Central memory CD4-positive, alpha-beta T cell (primary cell): ENCODE measurements around the gene TUBA3E.
"Not testable (repeated sequence)": the region's sequence is repeated elsewhere in the genome, so short reads cannot be mapped to it uniquely, and the experiment has no call there.

ENCODE experiments used
- DNase-seq: peaks from one replicate; pipeline ENCODE4 v3.0.0; 2022

TUBA3E gene

GRCh38 chr2:130190237-130190636, 8.0 kb downstream of the TUBA3E start:
- no peak for DNase-seq

- not testable (repeated sequence) for DNase-seq
These were observed 9.3 kb downstream of the TUBA3E start for GRCh38 chr2:130188958-130189357.

GRCh38 chr2:130187859-130188792, 10.1 kb downstream of the TUBA3E start:
- not testable (repeated sequence) for DNase-seq

- DNase-seq = no peak
These were observed 11.0 kb downstream of the TUBA3E start for GRCh38 chr2:130187268-130187667.

GRCh38 chr2:130186391-130186790, 11.8 kb downstream of the TUBA3E start:
- no peak for DNase-seq

- no peak for DNase-seq
These were observed 12.3 kb downstream of the TUBA3E start for GRCh38 chr2:130185896-130186295.

GRCh38 chr2:130185436-130185835, 12.8 kb downstream of the TUBA3E start:
- no peak for DNase-seq

GRCh38 chr2:130183512-130184373, 14.5 kb downstream of the TUBA3E start:
- no peak for DNase-seq

- not testable (repeated sequence) for DNase-seq
These were observed 15.3 kb downstream of the TUBA3E start for GRCh38 chr2:130182826-130183511.

GRCh38 chr2:130181880-130182682, 16.2 kb downstream of the TUBA3E start, which contains the start of gene MZT2B:
TSS of gene MZT2B (plus strand) at chr2:130182262. CDS start at chr2:130182283, 21 bp downstream.
- DNase-seq = peak; percentile 92

- DNase-seq = peak; percentile 98
These were observed 16.8 kb downstream of the TUBA3E start, which contains the start of gene SMPD4 for GRCh38 chr2:130181325-130181879. TSS of gene SMPD4 (minus strand) at chr2:130181602. CDS start at chr2:130176592, 5,010 bp downstream.

GRCh38 chr2:130180404-130181324, 17.6 kb downstream of the TUBA3E start:
- DNase-seq = not testable (repeated sequence)

GRCh38 chr2:130174866-130175265, 23.4 kb downstream of the TUBA3E start:
- DNase-seq = not testable (repeated sequence)

GRCh38 chr2:130169896-130170295, 28.3 kb downstream of the TUBA3E start:
- no peak for DNase-seq

- not testable (repeated sequence) for DNase-seq
These were observed 29.1 kb downstream of the TUBA3E start for GRCh38 chr2:130169163-130169562.

- not testable (repeated sequence) for DNase-seq
These were observed 31.6 kb downstream of the TUBA3E start for GRCh38 chr2:130166611-130167010.

- DNase-seq = no peak
These were observed 32.8 kb downstream of the TUBA3E start for GRCh38 chr2:130165293-130166016.

GRCh38 chr2:130162968-130163367, 35.3 kb downstream of the TUBA3E start:
- DNase-seq = no peak

GRCh38 chr2:130162486-130162885, 35.8 kb downstream of the TUBA3E start:
- not testable (repeated sequence) for DNase-seq
